ENCODE data around the gene PTPRN.
"Not testable (repeated sequence)": the region's sequence is repeated elsewhere in the genome, so short reads cannot be mapped to it uniquely, and the experiment has no call there.

The PTPRN gene

DNA sequence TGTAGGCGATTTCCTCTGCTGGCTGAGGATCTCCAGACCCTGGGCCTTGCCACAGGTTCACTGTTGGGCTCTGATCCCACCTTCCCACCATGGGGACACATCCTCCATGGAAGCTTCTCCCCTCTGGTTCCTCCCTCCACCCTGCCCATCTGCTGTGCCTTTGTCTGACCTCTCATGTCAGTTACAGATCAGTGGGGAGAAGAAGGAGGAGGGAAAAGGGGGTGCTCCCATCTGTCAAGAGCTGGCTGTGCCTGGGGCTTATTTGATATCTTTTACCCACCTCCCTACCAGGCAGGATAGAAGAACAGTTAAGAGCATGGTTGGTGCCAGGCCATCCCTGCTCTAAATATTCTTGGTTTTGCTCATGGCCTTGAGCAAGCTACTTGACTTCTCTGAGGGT is 42.3 kb downstream of the PTPRN start:
- DNase-seq, result peak; percentile 64

- DNase-seq, result no peak
Observed at GRCh38 chr2:219266232-219266631, 43.0 kb downstream of the PTPRN start.

DNA sequence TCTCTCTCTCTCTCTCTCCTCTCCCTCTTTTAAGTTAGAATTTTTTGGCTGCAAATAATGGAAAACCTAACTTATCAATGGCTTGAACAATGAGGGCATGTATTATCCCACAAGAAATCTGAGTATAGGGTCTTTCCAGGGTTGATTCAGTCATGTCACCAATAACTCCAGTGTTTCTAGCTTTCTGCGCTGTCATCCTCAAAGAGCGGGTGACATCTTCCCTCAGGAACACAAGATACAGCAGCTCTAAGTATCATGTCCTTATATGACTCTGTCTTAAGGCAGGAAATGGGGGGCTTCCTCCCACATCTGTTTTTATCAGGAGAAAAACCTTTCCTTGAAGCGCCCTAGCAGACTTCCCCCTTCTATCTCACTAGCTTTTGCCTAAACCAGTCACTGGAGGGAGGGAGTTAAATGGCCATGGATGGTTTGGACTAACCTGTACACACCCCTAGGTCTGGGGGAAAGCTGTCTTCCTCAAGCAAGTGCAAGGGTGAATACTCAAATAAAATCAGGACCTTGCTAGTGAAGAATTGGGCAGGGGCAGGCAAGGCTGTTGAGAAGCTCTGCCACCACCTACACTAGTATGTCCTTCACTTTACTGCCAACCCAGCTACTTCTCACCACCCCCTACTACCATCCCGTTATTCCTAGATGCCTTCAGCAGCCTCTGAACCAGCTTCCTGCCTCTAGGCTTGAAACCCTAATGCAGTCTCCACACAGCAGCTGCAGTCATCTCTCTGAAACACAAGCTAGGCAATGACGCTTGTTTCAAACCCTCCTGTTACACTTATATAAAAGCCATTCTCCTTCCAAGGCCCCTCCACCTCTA is 48.0 kb downstream of the PTPRN start:
- no peak for DNase-seq

DNA sequence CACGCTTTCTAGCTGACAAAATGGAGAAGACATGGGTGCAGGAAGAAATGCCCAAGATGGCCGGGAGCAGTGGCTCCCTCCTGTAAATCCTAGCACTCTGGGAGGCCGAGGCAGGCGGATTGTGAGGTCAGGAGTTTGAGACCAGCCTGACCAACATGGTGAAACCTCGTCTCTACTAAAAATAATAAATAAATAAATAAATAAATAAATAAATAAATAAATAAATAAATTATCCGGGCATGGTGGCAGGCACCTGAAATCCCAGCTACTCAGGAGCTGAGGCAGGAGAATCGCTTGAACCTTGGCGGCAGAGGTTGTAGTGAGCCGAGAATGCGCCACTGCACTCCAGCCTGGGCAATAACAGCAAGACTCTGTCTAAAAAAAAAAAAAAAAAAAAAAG is 50.3 kb downstream of the PTPRN start:
- DNase-seq, result not testable (repeated sequence)

DNA sequence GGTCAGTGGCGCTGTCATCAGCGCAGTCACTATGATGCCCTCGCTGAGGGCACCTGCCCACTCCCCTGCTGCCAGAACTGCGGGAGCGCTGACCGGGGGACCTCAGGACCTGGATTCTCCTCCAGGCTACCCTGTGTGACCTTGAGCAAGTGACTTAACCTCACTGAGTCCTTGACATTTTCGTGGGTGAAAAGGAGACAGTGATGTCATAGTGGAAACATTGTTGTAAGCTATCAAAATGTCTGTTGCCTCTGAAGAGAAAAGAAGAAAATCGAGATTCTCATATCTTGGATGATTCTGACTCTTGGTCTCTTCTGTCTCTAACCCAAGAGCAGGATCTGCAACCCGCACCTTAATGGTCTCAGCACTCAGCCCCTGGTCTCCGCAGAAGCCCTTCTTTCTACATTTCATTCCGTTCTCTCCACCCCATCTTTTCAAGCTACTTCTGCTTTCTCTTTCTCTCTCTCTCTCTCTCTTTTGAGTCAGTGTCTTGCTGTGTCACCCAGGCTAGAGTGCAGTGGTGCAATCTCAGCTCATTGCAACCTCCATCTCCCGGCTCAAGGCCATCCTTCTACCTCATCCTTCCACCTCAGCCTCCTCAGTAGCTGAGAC is 54.5 kb downstream of the PTPRN start:
- DNase-seq, result no peak

- peak; percentile 93 for DNase-seq
Observed at GRCh38 chr2:219253753-219254589, 55.2 kb downstream of the PTPRN start, which contains the start of gene TUBA4A. Gene TUBA4A, minus strand, starts transcription at chr2:219253918. Its CDS starts 60 bp downstream, at chr2:219253858.

DNA sequence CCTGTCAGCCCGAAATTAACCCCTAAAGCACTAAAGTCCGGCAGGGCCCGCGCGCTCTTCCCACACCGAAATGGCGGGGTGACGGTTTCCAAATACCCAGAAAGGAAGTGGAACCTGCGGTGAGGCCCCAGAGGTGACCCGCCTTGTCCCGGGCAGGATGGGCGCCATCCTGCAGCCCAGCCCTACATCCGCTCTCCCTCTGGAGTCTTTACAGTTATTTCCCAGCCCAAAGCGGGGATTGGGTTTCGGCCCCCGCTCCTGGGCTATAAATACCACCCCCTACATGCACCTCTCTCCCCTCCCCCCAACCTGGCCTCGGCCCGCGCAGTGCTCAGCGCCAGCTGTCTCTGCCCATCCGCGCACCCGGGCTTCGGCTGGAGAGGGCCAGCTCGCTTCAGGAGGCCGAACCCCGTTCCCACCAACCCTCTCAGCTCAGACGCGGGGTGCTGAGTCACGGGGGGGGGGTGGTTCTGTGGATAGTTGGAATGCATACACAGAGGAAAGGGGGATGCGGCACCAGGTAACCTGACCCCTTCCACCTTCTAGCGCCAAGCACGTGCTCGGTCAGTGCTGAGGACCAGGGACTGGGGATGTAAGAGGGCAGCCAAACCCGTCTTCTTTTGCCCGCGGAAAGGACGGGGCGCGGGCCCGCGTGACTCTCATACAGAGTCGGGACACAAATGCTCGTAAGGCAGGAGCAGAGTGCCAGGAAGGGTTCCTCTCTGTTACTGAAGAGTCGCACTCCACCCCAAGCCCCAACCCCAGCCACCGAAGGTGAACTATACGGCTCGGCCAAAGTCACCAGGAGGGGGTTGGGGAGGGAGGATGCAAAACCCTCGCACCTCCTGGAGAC is 56.1 kb downstream of the PTPRN start, which contains the start of gene TUBA4B:
Gene TUBA4B, plus strand, starts transcription at position 344 of the 853 bp plus-strand sequence. Its CDS starts 165 bp downstream, at position 509.
- DNase-seq, result peak; percentile 76

DNA sequence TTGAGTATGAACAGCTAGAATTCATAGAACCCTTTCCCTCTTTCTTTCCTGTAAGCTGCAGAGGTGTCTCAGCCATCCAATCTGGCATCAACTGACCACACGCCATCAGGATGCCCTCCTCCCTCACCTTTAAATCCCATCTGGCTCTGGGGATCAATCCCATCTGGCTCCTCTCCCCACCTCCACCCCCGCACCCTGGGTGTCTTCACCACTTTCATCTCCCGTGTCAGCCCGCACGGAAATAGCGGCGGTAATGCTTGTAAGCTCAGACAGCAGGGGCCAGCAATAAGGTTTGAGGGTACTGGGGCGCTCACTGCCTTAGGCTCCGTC is 56.7 kb downstream of the PTPRN start:
- DNase-seq, result peak; percentile 73

DNA sequence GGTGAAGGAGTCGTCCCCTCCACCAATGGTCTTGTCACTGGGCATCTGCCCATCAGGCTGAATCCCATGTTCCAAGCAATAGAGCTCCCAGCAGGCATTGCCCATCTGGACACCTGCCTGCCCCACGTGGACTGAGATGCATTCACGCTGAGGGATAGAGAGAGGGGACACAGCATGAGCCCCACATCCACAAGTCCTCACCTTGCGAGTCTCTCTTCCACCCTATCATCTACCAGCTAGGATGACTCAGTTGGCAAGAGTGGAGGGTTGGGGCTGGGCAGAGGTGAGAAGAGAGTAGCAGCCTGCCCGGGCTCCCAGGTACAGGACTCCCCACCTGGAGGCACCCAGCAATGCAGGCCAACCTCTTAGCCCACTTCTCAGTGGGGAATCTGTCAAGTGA is 57.1 kb downstream of the PTPRN start:
- DNase-seq, result no peak

DNA sequence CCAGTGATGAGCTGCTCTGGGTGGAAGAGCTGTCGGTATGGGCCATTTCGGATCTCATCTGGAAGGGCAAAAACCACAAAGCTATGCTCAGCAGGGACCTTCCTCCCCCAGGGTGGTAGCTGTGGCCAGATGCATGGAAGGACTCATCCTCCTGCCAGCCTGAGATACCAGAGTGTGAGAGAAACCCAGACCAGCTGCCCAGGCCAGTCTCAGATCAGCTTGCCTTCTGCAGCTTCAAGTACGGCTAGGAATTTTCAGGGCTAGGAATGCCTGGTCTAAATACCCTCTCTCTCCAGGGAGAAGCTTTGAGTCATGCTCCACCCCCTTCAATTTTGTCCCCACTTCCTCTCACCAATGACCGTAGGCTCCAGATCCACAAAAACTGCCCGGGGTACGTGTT is 57.5 kb downstream of the PTPRN start:
- DNase-seq, result no peak

DNA sequence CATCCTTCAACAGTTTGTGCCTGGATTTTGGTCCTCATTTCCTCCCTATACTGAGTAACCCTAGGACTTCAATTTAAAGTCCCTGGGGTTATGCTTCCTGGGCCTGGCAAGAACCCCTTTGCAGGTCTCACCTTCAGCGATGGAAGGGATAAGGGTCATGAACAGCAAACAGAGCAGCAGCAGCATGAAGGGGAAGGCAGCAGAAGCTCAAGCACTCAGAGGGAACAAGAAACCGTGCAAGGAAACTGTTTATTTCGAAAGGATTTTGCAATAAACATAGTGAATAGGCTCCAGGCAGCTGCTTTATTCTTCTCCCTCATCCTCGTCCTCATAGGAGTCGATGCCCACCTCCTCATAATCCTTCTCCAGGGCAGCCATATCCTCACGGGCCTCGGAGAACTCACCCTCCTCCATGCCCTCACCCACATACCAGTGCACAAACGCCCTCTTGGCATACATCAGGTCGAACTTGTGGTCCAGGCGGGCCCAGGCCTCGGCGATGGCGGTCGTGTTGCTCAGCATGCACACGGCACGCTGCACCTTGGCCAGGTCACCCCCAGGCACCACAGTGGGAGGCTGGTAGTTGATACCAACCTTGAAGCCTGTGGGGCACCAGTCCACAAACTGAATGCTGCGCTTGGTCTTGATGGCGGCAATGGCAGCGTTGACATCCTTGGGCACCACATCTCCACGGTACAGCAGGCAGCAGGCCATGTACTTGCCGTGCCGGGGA is 59.0 kb downstream of the PTPRN start:
- no peak for DNase-seq

DNA sequence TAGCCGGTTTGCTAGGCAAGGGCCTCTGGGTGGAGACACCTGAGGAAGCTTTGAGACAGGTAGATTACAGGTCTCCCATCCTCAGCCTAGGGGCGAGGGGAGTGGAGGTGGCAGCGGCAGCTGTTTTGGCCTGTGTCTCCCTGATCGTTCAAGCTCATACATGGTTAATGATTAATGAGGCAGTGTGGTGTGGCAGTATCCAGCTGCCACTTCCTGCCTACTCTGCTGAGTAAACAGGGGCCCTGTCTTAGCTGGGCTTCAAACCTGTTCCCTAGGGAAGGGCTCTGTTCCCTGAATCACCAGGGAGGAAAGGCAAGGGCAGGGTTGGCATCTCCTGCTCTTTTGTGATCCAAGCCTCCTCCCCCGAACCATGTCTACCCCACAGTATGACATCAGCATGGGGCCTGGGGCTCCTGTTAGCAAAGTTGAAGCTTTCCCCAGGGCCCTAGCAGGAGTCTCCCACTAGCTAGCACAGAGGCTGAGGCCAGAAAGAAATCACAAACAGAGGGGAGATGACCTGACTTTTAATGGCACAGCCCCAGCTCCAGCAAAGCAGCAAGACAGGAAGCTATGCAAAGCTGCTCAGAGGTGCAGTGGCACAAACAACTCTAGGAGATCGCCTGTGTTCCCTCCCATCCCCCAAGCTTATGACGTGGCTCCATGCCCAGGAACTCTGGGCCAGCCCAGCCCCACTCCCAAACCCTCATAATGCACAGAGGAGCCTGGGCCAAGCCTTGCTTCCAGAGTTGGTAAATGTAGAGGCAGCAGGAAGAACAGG is 59.8 kb downstream of the PTPRN start:
- DNase-seq, result peak; percentile 80

DNA sequence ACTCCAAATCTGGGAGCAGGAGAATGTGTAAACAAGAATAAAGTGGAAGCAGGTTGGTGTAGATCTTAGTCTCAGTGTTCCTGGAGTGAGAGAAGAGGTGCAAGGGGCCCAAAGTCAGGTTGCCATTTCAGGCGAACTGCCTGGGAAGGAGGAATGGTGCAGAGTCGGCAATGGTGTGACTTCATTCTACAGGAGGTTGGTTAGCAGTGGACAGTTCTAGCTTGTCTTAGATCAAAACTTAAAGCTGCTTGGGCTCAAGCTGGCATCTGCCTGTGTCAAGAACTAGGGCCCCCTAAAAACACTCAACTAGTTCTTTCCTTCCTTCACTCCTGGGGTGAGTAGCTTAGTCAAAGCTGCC is 60.4 kb downstream of the PTPRN start:
- no peak for DNase-seq

GRCh38 chr2:219247678-219248642 is 61.2 kb downstream of the PTPRN start:
- DNase-seq, result no peak

GRCh38 chr2:219246559-219246958 is 62.6 kb downstream of the PTPRN start:
- DNase-seq, result no peak

- DNase-seq, result no peak
Observed at GRCh38 chr2:219245899-219246230, 63.3 kb downstream of the PTPRN start.

GRCh38 chr2:219245148-219245898 is 63.9 kb downstream of the PTPRN start, which contains the start of the genes GLB1L and STK16:
Gene GLB1L, minus strand, starts transcription at chr2:219245444. Its CDS starts 1,871 bp downstream, at chr2:219243573.
Gene STK16, plus strand, starts transcription at chr2:219245479. Its CDS starts 521 bp downstream, at chr2:219246000.
- DNase-seq, result peak; percentile 94

GRCh38 chr2:219244789-219245147 is 64.4 kb downstream of the PTPRN start:
- DNase-seq, result no peak

DNA sequence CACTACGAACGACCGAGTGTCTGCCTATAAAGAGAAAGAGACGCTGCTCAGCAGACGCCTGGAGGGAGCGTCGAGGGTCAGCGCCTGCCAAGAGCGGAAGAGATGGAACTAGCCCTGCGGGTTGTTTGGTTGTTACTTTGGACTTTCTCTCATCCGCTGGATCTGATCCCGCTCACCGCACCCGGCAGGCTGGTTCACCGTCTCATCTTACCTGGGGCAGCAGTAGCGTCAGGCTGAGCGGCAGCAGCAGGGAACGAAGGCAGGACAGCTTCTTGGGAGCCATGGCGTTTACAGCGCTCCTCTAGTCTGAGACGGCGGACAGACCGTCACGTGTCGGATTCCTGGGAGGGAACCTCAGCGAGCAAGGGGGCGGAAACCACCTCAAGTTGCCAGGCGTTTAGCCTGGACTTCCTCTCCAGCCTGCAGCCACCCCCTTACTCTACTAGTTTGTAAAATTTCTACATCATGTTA is 65.9 kb downstream of the PTPRN start:
- DNase-seq, result no peak
